ENCODE measurements around the gene PYY. TPM values are rescaled to one million over a fixed set of nuclear protein-coding genes. Genes with fewer than 3 reads are reported as not detected.

PYY gene
- total RNA-seq, 1 experiment from 2014 or later, result 2.0 TPM

DNA sequence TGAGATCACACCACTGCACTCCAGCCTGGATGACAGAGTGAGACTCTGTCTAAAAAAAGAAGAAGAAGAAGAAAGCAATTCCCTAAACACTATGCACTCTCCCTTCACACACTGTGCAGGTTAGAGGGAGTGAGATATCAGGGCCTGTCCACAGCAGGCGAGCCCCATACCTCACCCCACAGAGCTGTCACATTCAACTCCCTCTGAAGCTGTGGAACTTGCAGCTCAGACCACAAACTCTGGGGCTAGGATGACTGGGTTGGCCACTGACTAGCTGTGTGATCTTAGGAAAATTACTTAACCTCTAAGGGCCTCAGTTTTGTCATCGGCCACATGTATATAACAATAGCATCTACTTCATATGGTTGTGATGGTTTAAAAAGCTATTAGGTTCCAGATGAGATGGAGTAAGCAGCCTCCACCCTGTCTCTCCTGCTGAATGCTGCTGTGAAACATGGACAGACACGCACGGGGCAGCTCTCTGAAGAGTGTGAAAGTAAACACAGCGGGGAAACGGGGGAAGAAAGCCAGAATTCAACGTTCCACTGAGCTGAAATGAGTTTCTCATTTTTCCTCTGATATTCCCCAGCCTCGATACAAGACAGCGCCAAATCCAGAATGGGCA, 13.6 kb upstream of the PYY start:
- Histone ChIP-seq H3K18ac (ENCODE audit: insufficient read length, low read depth, low read length) (no peak overlapping the region), H3K27ac (ENCODE audit: insufficient read length, low read depth, low read length) (no peak overlapping the region), H4K8ac (replicated peaks; ENCODE audit: insufficient read length, low read depth, low read length) (no peak overlapping the region), H3T11ph (ENCODE audit: low read length) (no peak overlapping the region), H4K5ac (ENCODE audit: insufficient read length, low read depth, low read length) (no peak overlapping the region), H3K4ac (ENCODE audit: low read depth, low read length) (no peak overlapping the region), H2BK120ac (ENCODE audit: low read depth, low read length, poor library complexity, severe bottlenecking) (no peak overlapping the region), H3K9ac (ENCODE audit: extremely low read depth, insufficient read length, low read length) (no peak overlapping the region), H2BK12ac (ENCODE audit: insufficient read length, low read depth, low read length) (no peak overlapping the region), H2BK5ac (ENCODE audit: insufficient read length, low read length) (no peak overlapping the region), H4K91ac (ENCODE audit: insufficient read length, low read depth, low read length) (no peak overlapping the region), H4K20me1 (ENCODE audit: control insufficient read depth, insufficient read depth, insufficient read length) (no peaks in the 10 kb centered on the region), H3K79me2 (ENCODE audit: insufficient read depth, low read length) (no peaks in the 10 kb centered on the region), H3K14ac (ENCODE audit: insufficient read depth, low read length) (no peak overlapping the region), H2AFZ (ENCODE audit: low read length) (no peak overlapping the region), H3K9me3 (ENCODE audit: control insufficient read depth, low read depth, low read length) (no peaks in the 10 kb centered on the region), H2AK5ac (ENCODE audit: insufficient read length, low read length) (no peak overlapping the region), H3K4me2 (ENCODE audit: insufficient read depth, insufficient read length, low read length) (no peak overlapping the region), H3K27me3 (ENCODE audit: insufficient read depth, low read length) (no peaks in the 10 kb centered on the region), H3K23ac (ENCODE audit: insufficient read length, low read depth, low read length) (no peak overlapping the region), H3K23me2 (ENCODE audit: insufficient read length, low read depth, low read length, poor library complexity, severe bottlenecking) (no peaks in the 10 kb centered on the region), H2BK20ac (ENCODE audit: low read depth, low read length, poor library complexity, severe bottlenecking) (no peak overlapping the region), H3K79me1 (ENCODE audit: insufficient read depth, low read depth, low read length, poor library complexity, severe bottlenecking) (no peaks in the 10 kb centered on the region), H3K56ac (ENCODE audit: insufficient read length, low read depth, low read length) (no peak overlapping the region), H2BK15ac (ENCODE audit: low read depth, low read length) (no peak overlapping the region), H3K4me1 (ENCODE audit: insufficient read depth, low read length) (no peaks in the 10 kb centered on the region)
- Mint-ChIP-seq H3K27ac (no peak overlapping the region), H3K36me3 (ENCODE audit: insufficient read depth in 1 of 3, low read depth in 3 of 3) (no peaks in the 10 kb centered on the region), H3K9me3 (no peaks in the 10 kb centered on the region; a peak in 1 of 5 replicates), H3K4me3 (no peak overlapping the region), H3K4me1 (no peaks in the 10 kb centered on the region), H3K27me3 (ENCODE audit: low read depth) (peaks cover 21% of the 10 kb centered on the region)
- TF ChIP-seq, protein P1, sequence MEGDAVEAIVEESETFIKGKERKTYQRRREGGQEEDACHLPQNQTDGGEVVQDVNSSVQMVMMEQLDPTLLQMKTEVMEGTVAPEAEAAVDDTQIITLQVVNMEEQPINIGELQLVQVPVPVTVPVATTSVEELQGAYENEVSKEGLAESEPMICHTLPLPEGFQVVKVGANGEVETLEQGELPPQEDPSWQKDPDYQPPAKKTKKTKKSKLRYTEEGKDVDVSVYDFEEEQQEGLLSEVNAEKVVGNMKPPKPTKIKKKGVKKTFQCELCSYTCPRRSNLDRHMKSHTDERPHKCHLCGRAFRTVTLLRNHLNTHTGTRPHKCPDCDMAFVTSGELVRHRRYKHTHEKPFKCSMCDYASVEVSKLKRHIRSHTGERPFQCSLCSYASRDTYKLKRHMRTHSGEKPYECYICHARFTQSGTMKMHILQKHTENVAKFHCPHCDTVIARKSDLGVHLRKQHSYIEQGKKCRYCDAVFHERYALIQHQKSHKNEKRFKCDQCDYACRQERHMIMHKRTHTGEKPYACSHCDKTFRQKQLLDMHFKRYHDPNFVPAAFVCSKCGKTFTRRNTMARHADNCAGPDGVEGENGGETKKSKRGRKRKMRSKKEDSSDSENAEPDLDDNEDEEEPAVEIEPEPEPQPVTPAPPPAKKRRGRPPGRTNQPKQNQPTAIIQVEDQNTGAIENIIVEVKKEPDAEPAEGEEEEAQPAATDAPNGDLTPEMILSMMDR (conservative IDR thresholded peaks at IDR 0.05), result no peak
- no CpG with 5 or more reads among the region's 9 CpGs for WGBS (ENCODE audit: extremely low coverage, insufficient read length, low lambda C conversion rate)
- no peak for DNase-seq

All from H9 (cell line).